OCI-LY1 (cell line): ENCODE data around the gene DCST1.

Source experiments
- EZH2 ChIP-seq: fragments of 200-600 bp; sonication (generic), shearing (Covaris generic); IDR thresholded peaks from 2 replicates; pipeline ENCODE4 v1.8.0; 2017; ENCODE audit warnings: borderline replicate concordance, mixed run types, mild to moderate bottlenecking, antibody characterized with exemption, low read length, moderate library complexity, mixed read lengths
- TF ChIP-seq, protein P1 (sequence below): fragments of 200-600 bp; sonication (generic), shearing (Covaris generic); IDR thresholded peaks from 2 replicates; pipeline ENCODE4 v1.5.1; 2017; ENCODE audit warnings: mild to moderate bottlenecking, antibody characterized with exemption, low read length, moderate library complexity, mixed read lengths

DNA sequence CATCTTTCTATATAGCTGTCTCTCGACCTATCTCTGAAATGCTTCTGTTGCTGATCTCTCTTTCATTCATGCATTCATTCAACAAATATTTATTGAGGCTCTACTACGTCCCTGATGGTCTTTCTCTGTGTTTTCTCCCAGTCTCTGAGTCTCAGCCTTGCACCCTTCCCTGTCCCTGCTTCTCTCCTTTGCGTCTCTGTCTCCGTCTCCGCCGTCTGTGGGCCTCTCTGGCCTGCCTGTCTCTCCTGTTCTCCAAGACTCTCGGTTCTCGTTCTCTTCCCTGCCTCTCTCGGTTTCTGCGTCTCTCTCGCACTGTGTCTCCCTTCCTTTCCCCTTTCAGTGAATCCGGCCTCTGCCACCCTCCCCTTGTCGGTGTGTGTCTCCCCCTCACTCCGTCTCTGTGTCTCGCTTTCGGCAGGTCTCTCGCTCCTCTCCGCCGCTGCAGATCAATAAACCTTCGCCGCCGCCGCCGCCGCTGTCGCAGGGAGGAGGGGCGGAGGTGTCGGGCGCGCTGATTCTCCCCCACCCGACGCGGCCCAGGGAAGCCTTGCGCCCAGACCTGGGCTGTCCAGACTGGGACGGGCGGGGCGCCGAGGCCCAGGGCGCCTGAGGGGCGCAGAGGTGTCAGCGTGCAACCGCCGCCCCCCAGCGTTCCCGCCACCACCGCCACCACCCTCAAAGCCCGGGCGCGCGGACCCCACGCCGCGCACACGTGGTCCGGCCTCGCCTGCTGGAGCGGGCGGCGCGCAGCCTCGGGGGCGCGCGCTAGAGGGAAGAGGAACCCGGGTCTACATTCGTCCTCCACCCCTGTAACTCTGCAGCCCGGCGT is 48.1 kb downstream of the DCST1 start:
- TF ChIP-seq, protein P1, sequence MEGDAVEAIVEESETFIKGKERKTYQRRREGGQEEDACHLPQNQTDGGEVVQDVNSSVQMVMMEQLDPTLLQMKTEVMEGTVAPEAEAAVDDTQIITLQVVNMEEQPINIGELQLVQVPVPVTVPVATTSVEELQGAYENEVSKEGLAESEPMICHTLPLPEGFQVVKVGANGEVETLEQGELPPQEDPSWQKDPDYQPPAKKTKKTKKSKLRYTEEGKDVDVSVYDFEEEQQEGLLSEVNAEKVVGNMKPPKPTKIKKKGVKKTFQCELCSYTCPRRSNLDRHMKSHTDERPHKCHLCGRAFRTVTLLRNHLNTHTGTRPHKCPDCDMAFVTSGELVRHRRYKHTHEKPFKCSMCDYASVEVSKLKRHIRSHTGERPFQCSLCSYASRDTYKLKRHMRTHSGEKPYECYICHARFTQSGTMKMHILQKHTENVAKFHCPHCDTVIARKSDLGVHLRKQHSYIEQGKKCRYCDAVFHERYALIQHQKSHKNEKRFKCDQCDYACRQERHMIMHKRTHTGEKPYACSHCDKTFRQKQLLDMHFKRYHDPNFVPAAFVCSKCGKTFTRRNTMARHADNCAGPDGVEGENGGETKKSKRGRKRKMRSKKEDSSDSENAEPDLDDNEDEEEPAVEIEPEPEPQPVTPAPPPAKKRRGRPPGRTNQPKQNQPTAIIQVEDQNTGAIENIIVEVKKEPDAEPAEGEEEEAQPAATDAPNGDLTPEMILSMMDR = no peak
- TF ChIP-seq EZH2 = 0 out of 2 replicates have a peak, but pooled peaks have one; percentile 60
